ENCODE data around the gene MBP. TPM values are rescaled to one million over a fixed set of nuclear protein-coding genes. Genes with fewer than 3 reads are reported as not detected.

Gene MBP
- total and polyA plus RNA-seq, 8 donors = 6.3 to 33.5 (median 20.7) TPM

DNA sequence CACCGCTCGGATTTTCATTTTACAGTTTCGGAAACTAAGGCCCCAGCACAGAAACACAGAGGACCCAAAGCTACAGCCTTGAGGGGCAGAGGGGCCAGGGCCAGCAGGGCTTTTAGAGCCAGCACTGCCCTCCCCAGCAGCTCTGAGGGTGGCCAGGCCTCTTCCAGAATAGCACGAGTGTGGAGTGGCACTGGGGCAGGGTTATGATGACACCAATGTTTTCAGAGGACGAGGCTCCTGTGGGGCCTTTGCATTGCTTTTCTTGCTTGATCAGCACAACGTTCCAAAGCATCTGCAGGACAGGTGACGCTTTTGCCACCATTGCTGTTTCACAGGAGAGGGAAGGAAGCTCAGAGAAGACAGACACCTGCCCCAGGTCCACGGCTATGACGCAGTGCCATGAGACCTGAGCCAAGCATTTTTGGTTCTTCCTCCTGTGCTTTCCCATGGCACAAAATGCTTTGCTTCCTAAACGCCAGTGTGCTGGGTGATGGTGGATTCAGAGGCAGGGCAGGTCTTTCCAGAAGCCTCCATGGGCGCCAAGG, 126.9 kb downstream of the MBP start:
- peak overlapping the region in 1 of 4 donors; percentile 39 for H3K27ac ChIP-seq
- H3K36me3 ChIP-seq = no peaks in the 10 kb centered on the region
- WGBS, 2 donors = 77 to 83% methylated on average over 11 of the region's 11 CpGs
- ATAC-seq = peak in 1 of 4 donors; percentile 10
- no peak for DNase-seq
- intact Hi-C loops (cut with DNase I) = loop anchor here in 2 of 3 donors (10.0 kb wide), 2 partner anchors 209 to 649 kb away; no protein-coding TSS in a partner anchor
- H3K4me1 ChIP-seq = no peaks in the 10 kb centered on the region
- no peak overlapping the region for H3K4me3 ChIP-seq
- H3K9me3 ChIP-seq = no peaks in the 10 kb centered on the region
- H3K27me3 ChIP-seq = no peaks in the 10 kb centered on the region
- TF ChIP-seq, protein P1, sequence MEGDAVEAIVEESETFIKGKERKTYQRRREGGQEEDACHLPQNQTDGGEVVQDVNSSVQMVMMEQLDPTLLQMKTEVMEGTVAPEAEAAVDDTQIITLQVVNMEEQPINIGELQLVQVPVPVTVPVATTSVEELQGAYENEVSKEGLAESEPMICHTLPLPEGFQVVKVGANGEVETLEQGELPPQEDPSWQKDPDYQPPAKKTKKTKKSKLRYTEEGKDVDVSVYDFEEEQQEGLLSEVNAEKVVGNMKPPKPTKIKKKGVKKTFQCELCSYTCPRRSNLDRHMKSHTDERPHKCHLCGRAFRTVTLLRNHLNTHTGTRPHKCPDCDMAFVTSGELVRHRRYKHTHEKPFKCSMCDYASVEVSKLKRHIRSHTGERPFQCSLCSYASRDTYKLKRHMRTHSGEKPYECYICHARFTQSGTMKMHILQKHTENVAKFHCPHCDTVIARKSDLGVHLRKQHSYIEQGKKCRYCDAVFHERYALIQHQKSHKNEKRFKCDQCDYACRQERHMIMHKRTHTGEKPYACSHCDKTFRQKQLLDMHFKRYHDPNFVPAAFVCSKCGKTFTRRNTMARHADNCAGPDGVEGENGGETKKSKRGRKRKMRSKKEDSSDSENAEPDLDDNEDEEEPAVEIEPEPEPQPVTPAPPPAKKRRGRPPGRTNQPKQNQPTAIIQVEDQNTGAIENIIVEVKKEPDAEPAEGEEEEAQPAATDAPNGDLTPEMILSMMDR (IDR thresholded peaks at IDR 0.05) = no peak
- FAIRE-seq = no peak

DNA sequence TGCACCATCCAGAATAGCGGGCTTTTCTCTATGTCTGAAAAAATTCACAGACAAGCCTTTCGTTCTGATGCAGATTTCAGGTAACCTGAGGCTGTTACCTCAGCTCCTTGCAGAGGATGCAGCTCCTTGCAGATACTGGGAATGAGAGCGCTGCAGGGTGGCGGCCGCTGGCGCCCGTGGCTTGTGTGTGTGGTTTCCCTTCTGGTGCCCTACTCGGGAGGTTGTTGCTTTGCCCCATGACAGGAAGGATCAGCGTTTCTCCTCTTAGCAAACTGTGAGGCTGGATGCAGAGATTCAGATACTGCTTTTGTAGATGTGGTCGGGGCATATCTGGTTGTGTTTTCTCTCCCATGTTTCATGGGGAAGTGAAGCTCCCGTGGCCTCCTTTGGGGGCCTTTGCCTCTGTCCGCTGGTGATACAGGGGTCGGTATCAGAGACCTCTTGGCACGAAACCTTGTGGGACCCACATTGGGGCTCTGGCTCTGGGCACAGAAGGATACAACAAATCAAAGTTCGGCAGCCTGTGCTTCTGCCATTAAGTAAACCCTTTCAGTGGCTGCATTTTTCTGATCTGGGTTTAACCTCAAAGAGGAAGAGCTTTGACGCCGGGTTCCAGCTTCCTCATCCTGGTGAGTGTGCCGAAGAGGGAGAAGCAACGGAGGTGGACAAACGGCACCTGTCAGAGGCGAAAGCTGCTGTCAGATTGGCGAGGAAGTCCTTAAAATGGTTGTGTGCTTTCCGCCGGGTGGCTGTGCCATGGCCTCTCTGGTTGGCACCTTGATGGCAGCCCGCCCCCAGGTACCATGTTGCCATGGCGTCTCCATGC, 127.8 kb downstream of the MBP start:
- DNase-seq (no peak), FAIRE-seq (no peak), ATAC-seq (peak in 2 of 4 donors; percentile 23 to 24)
- no peak overlapping the region for H3K4me3 ChIP-seq
- H3K4me1 ChIP-seq = no peaks in the 10 kb centered on the region
- H3K27ac ChIP-seq = peak overlapping the region in 2 of 4 donors; percentile 28 to 39
- intact Hi-C loops (cut with DNase I) = loop anchor here in 2 of 3 donors (5.0 to 10.0 kb wide), 3 partner anchors 208 to 650 kb away; no protein-coding TSS in a partner anchor
- TF ChIP-seq, protein P1 (IDR thresholded peaks at IDR 0.05) = no peak
- H3K36me3 ChIP-seq = no peaks in the 10 kb centered on the region
- 85 to 89% methylated on average over 26 of the region's 26 CpGs for WGBS, 2 donors
- no peaks in the 10 kb centered on the region for H3K27me3 ChIP-seq
- no peaks in the 10 kb centered on the region for H3K9me3 ChIP-seq

DNA sequence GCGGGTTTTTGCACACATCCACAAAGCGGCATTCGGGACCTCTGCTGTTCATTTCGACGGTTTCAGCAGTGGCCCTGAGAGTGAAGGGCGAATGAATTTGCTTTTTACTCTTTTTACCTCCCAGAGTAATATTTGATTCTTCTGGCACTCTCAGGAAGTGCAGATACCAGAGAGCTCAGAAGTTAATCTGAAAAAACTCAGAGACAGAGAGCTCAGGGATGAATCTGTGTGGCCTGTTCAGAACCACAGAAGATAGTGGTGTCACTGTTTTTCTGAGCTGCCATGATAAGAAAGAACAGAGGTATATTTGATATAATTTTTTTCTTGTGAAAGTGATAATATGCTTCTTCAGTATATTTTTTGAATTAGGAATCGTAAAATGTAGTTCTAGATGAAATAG, 129.3 kb downstream of the MBP start:
- no peak overlapping the region for H3K4me3 ChIP-seq
- no peaks in the 10 kb centered on the region for H3K27me3 ChIP-seq
- no peak for ATAC-seq
- DNase-seq = no peak
- no peaks in the 10 kb centered on the region for H3K36me3 ChIP-seq
- 85 to 92% methylated on average over 7 of the region's 7 CpGs for WGBS, 2 donors
- no peak for FAIRE-seq
- TF ChIP-seq, protein P1 (IDR thresholded peaks at IDR 0.05) = no peak
- H3K9me3 ChIP-seq = no peaks in the 10 kb centered on the region
- no peak overlapping the region for H3K27ac ChIP-seq
- H3K4me1 ChIP-seq = no peaks in the 10 kb centered on the region
- intact Hi-C loops (cut with DNase I) = loop anchor here in 2 of 3 donors (5.0 to 10.0 kb wide), 3 partner anchors 209 to 651 kb away; no protein-coding TSS in a partner anchor

DNA sequence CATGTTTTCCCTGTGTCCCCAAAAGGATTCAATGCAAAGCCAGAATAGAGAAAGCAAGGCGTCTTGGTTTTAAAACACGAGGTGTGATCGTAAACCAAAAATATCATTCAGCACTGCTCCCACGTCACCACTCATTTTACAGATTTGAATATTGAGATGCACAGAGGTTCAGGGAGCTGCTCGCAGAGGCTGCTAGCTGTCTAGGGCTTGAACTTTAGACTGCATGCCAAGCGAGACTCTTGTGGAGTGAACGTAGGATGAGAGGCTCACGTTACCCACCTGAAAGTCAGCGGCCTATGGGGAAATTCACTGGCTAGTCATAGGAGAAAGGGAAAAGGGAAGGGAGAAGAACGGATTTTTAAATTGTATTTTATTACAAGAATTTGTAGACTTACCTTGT, 130.1 kb downstream of the MBP start:
- Histone ChIP-seq H3K36me3 (no peaks in the 10 kb centered on the region), H3K9me3 (no peaks in the 10 kb centered on the region), H3K4me1 (no peaks in the 10 kb centered on the region), H3K27ac (no peak overlapping the region), H3K27me3 (no peaks in the 10 kb centered on the region), H3K4me3 (no peak overlapping the region)
- no peak for ATAC-seq
- no peak for DNase-seq
- no peak for FAIRE-seq
- intact Hi-C loops (cut with DNase I) = loop anchor here in 2 of 3 donors (5.0 to 10.0 kb wide), 3 partner anchors 210 to 652 kb away; no protein-coding TSS in a partner anchor
- TF ChIP-seq, protein P1 (IDR thresholded peaks at IDR 0.05) = no peak
- WGBS, 2 donors = 86 to 89% methylated on average over 10 of the region's 10 CpGs
